Adipocyte (in vitro differentiated cells): Measurements from ENCODE around the gene MITF.

ENCODE experiments used
- DNase-seq: peaks from one replicate; pipeline ENCODE4 v3.0.0-alpha.2; 2015; ENCODE audit warnings: low read depth
- H3K27me3 ChIP-seq: replicated peaks from 2 replicates; pipeline ENCODE4 v1.7.0; 2013; ENCODE audit warnings: mild to moderate bottlenecking, low read length, moderate library complexity; ENCODE audit not compliant: control insufficient read depth, insufficient read depth
- H3K36me3 ChIP-seq: 2 replicates; pipeline ENCODE4 v1.7.0; 2013; ENCODE audit warnings: low read length, mild to moderate bottlenecking, moderate library complexity; ENCODE audit not compliant: control insufficient read depth, insufficient read depth, severe bottlenecking
- H3K4me1 ChIP-seq: 2 replicates; pipeline ENCODE4 v1.7.0; 2013; ENCODE audit warnings: mild to moderate bottlenecking, low read length, moderate library complexity; ENCODE audit not compliant: control insufficient read depth, insufficient read depth
- H3K4me3 ChIP-seq: 2 replicates; pipeline ENCODE4 v1.7.0; 2013; ENCODE audit warnings: mild to moderate bottlenecking, low read length, moderate library complexity
- H3K9ac ChIP-seq: 2 replicates; pipeline ENCODE4 v1.7.0; 2013; ENCODE audit warnings: mild to moderate bottlenecking, low read length, moderate library complexity
- H3K9me3 ChIP-seq: 2 replicates; pipeline ENCODE4 v1.7.0; 2013; ENCODE audit warnings: mild to moderate bottlenecking, low read length, moderate library complexity; ENCODE audit not compliant: control insufficient read depth

MITF gene, protein sequence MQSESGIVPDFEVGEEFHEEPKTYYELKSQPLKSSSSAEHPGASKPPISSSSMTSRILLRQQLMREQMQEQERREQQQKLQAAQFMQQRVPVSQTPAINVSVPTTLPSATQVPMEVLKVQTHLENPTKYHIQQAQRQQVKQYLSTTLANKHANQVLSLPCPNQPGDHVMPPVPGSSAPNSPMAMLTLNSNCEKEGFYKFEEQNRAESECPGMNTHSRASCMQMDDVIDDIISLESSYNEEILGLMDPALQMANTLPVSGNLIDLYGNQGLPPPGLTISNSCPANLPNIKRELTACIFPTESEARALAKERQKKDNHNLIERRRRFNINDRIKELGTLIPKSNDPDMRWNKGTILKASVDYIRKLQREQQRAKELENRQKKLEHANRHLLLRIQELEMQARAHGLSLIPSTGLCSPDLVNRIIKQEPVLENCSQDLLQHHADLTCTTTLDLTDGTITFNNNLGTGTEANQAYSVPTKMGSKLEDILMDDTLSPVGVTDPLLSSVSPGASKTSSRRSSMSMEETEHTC

DNA sequence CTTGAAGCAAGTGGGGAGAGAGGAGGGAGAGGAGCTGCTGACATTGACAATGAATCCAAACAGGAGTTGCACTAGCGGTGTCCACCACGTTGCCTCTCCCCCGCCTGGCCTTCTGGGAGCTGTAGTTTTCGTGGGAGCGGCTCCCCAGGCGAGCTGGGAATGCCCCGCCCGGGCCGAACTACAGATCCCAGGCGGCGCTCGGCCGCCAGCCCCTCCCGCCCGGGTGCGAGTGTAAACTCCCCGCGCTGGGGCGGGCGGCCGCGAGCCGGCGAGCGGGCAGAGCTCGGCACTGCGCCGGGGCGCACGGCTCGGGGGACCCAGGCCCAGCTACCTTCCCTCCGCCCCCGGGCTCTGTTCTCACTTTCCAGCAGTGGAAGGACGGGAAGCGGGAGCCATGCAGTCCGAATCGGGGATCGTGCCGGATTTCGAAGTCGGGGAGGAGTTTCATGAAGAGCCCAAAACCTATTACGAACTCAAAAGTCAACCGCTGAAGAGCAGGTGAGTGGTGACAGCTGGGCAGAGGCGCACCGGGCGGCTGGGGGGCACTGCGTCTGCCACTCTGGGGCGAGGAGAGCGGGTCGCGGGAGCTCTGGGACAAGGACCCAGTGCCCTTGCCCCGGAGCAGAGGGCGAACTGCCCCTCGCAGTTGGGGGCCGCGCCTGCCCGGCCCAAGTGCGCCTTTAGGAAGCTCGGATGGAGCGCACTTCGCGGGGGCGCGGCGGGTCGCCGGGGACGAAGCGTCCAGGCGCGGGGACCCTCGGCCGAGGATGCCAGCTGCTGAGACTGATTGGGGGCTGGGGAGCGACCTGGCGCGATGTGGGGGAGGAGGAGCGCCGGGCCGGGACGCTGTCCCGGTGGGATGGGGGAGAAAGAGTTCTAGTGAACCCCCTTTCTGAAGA is at the start of gene MITF:
TSS of gene MITF (plus strand) at position 261 of the 899 bp plus-strand sequence. CDS start at position 395, 134 bp downstream.
- Histone ChIP-seq H3K27me3 (no peaks in the 10 kb centered on the region), H3K9ac (peak within 1 kb of the TSS; percentile 91)

DNA sequence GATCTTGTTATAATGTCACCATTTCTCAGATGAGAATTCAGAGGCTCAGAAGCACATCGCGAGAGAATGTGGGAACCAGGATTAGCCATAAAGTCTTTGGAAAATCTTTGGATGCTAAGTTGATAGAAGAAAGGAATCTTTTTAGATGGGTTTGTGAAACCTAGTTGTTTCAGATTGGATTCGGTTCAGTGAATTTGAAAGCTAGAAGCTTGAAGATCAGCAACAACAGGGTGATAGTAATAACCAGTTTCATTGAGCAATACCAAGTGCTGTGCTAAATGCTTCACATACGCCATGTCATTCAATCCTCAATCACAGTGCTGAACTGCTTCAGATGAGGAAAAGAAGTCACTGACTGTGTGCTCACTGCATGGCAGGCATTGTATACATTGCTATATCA is 47.4 kb upstream of the MITF start:
- no peaks in the 10 kb centered on the region for H3K9me3 ChIP-seq
- no peak for DNase-seq
- no peak overlapping the region for H3K9ac ChIP-seq
- H3K36me3 ChIP-seq: no peaks in the 10 kb centered on the region
- no peaks in the 10 kb centered on the region for H3K27me3 ChIP-seq
- H3K4me3 ChIP-seq: no peak overlapping the region
- H3K4me1 ChIP-seq: peaks cover 31% of the 10 kb centered on the region

More for the DNA sequence above, at the start of gene MITF:
- peak within 1 kb of the TSS; percentile 92 for H3K4me3 ChIP-seq
- peaks cover 39% of the 10 kb centered on the region for H3K4me1 ChIP-seq
- H3K36me3 ChIP-seq: no peaks in the 10 kb centered on the region
- peak; percentile 98 for DNase-seq
- H3K9me3 ChIP-seq: no peaks in the 10 kb centered on the region

DNA sequence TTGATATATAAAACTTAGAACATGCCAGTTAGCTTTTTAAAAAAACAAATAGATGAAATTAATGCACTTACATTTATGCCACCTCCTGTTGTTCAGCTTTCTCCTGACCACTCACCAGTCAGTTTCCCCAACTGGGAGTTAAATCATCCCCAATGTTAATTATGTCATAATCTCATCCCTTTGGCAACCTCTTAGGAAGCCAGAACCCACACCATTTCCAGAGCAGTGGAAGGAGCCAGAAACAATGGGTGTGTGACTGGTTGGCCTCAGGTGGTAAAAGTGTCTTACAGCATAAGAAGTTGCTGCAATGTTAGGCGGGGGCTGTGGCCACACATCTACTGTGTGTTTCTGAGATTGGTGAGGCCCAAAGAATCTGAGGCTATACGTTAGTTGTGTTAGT is 46.5 kb upstream of the MITF start:
- Histone ChIP-seq H3K36me3 (no peaks in the 10 kb centered on the region), H3K27me3 (no peaks in the 10 kb centered on the region), H3K9ac (no peak overlapping the region), H3K4me3 (no peak overlapping the region), H3K4me1 (peaks cover 24% of the 10 kb centered on the region), H3K9me3 (no peaks in the 10 kb centered on the region)
- no peak for DNase-seq

DNA sequence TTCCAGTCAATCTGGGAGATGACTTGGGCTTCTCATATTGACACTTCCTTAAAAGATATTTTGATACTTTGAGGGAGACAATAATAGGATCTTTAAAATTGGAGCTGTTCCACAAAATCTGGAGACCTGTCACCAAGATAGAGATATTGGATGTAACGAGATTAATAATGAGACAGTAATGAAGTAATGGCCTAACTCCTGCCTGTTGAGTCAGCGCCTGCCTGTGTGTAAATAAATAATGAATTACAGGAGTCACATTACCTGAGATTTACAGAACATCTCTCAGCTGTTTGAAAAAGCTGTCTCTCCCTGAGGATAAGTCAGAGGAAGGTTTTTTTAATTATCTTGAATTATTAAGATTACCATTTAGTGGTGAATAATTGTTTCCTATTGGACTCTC is 43.8 kb upstream of the MITF start:
- H3K36me3 ChIP-seq: no peaks in the 10 kb centered on the region
- peaks cover 1% of the 10 kb centered on the region for H3K9me3 ChIP-seq
- no peak overlapping the region for H3K4me3 ChIP-seq
- DNase-seq: no peak
- H3K4me1 ChIP-seq: peaks cover 27% of the 10 kb centered on the region
- H3K27me3 ChIP-seq: no peaks in the 10 kb centered on the region
- H3K9ac ChIP-seq: no peak overlapping the region

DNA sequence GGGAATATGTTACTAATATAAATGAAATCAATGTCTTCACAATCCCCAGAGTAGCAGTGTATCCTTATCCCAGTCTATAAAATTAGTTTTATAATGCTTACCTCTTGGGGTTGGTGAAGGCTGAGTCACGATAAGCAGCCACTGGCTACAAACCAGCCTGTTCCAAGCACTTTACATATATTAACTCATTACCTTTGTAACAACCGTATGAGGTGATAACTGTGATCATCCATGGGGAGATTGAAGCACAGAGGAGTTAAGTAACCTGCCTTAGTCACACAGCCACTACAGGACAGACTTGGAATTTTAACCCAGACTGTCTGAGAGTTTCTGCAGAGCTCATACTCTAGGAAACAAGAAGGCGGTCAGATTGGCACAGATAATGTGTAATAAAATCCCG is 43.3 kb upstream of the MITF start:
- Histone ChIP-seq H3K27me3 (no peaks in the 10 kb centered on the region), H3K9ac (no peak overlapping the region), H3K4me3 (no peak overlapping the region), H3K4me1 (peaks cover 22% of the 10 kb centered on the region), H3K36me3 (no peaks in the 10 kb centered on the region), H3K9me3 (peaks cover 6% of the 10 kb centered on the region)
- no peak for DNase-seq

DNA sequence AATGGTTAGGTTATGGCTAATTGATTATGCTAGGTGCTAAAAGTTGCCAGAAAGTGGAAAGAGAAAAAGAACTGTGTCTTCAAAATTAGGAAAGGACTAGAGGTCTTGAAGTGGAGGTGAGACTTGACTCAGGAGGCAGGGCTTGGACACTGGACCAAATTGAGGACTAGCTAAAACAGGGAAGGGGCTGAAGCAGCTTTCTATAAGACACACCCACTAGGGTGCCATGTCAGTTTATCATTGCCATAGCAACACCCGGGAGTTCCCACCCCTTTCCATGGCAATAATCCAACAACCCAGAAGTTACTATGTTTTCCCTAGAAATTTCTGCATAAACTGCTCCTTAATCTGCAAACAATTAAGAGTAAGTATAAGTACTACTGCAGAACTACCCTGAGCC is 42.9 kb upstream of the MITF start:
- no peak for DNase-seq
- no peak overlapping the region for H3K4me3 ChIP-seq
- H3K4me1 ChIP-seq: peaks cover 20% of the 10 kb centered on the region
- H3K36me3 ChIP-seq: no peaks in the 10 kb centered on the region
- H3K9ac ChIP-seq: no peak overlapping the region
- H3K9me3 ChIP-seq: peaks cover 10% of the 10 kb centered on the region
- H3K27me3 ChIP-seq: no peaks in the 10 kb centered on the region

DNA sequence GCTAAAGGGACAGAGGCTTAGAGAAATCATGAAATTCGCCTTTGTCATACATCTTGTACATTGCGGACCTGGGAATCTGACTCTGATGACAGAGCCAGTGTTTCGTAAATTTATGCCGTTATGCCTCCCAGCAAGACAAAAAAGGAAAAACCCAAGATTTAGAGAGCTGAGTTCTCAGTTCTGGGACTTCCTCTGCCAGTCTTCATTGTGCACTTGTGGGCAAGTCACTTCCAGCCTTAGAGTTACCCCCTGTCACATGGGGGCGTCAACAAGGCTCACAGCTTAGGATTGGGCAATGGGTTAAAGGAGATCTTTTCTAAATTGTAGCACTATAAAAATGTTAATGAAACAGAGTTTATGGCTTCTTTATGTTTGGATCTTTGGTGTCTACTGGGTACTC is 41.9 kb upstream of the MITF start:
- Histone ChIP-seq H3K4me3 (no peak overlapping the region), H3K9ac (no peak overlapping the region), H3K36me3 (no peaks in the 10 kb centered on the region), H3K27me3 (no peaks in the 10 kb centered on the region), H3K9me3 (peaks cover 12% of the 10 kb centered on the region), H3K4me1 (peaks cover 12% of the 10 kb centered on the region)
- no peak for DNase-seq

DNA sequence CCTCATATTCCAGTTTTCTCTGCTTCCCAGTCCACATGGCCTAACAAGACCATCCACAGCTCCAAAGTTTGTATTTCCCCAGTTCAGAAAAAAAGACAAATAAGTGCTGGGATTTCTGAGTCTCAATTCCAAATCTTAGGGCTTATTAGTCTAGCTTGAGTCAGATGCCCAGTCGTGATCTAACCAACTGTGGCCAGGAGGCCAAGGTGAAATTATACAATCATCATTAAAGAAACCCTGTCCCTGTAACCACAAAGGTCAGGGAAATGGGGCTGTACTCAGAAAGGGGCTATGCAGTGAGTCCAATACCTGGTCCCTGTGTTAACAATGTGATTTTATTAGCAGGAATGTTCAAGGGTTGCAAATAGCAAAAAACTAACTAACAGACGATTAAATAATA is 40.5 kb upstream of the MITF start:
- Histone ChIP-seq H3K9me3 (peaks cover 12% of the 10 kb centered on the region), H3K27me3 (no peaks in the 10 kb centered on the region), H3K4me1 (peaks cover 4% of the 10 kb centered on the region), H3K4me3 (no peak overlapping the region), H3K36me3 (no peaks in the 10 kb centered on the region), H3K9ac (no peak overlapping the region)
- DNase-seq: no peak

DNA sequence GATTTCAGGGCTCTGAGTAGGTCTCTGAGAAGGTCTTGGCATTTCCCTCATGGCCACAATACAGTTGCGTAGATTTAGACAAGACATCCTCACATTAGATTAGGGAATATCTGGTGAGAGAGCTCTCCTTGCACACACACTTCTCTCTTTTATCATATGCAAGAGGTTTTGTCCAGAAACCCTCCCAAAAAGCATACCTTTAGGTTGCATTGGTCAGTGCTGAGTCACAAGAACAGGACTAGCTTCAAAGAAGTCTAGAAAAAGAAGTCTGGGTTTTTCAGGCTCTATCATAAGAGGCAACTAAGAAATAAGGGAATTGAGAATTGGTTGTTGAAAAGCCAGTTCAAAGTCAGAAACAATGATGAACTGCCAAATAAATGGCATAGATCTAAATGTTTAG is 40.1 kb upstream of the MITF start:
- Histone ChIP-seq H3K36me3 (no peaks in the 10 kb centered on the region), H3K9me3 (peaks cover 12% of the 10 kb centered on the region), H3K27me3 (no peaks in the 10 kb centered on the region), H3K9ac (no peak overlapping the region), H3K4me3 (no peak overlapping the region), H3K4me1 (peaks cover 4% of the 10 kb centered on the region)
- DNase-seq: no peak

DNA sequence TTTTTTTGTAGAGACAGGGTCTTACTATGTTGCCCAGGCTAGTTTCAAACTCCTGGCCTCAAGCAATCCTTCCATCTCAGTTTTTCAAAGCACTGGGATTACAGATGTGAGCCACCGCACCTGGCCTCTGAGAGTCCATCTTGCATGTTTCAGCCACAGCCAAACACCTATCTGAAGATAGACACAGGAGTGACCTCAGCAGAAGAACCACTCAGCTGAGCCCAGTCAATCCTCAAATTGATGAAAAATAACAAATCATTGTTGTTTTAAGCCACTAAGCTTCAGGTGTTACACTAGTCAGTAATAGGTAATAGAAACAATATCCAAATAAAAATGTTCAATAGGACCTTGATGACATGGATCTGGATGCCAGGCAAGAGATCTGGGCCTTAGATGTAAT is 38.3 kb upstream of the MITF start:
- no peak overlapping the region for H3K4me3 ChIP-seq
- no peak overlapping the region for H3K9ac ChIP-seq
- H3K36me3 ChIP-seq: no peaks in the 10 kb centered on the region
- DNase-seq: no peak
- no peaks in the 10 kb centered on the region for H3K27me3 ChIP-seq
- peaks cover 12% of the 10 kb centered on the region for H3K9me3 ChIP-seq
- H3K4me1 ChIP-seq: peaks cover 4% of the 10 kb centered on the region
